GM12874 (cell line): ENCODE results near the gene VIPR1.
A peak's percentile ranks its signal among the peaks of the same experiment; 100 is the strongest.

Source experiments
- CTCF ChIP-seq: IDR thresholded peaks from 2 replicates; pipeline ENCODE4 v1.5.1; 2011; ENCODE audit warnings: low read depth, mild to moderate bottlenecking, control low read depth, low read length, moderate library complexity; ENCODE audit not compliant: insufficient read depth

VIPR1 gene

GRCh38 chr3:42546691-42547213, 44.3 kb downstream of the VIPR1 start:
- TF ChIP-seq CTCF: no peak

- peak; percentile 95 for TF ChIP-seq CTCF
Observed at GRCh38 chr3:42547401-42547945, 45.0 kb downstream of the VIPR1 start.

GRCh38 chr3:42549131-42549530, 46.7 kb downstream of the VIPR1 start:
- TF ChIP-seq CTCF: no peak

- TF ChIP-seq CTCF: no peak
Observed at GRCh38 chr3:42550250-42550649, 47.8 kb downstream of the VIPR1 start.

GRCh38 chr3:42552830-42553229, 50.4 kb downstream of the VIPR1 start:
- TF ChIP-seq CTCF: no peak

- no peak for TF ChIP-seq CTCF
Observed at GRCh38 chr3:42556089-42556632, 53.7 kb downstream of the VIPR1 start.

- TF ChIP-seq CTCF: no peak
Observed at GRCh38 chr3:42557854-42558253, 55.4 kb downstream of the VIPR1 start.
